IMR-90 (cell line): ENCODE results near the gene SLC6A14. TPM values are rescaled to one million over a fixed set of nuclear protein-coding genes. Genes with fewer than 3 reads are reported as not detected.

Experiments
- ATAC-seq: fragments of 200-7000 bp; cut with Tn5 transposase; 2 replicates; pipeline ENCODE4 v1.9.1; 2020; ENCODE audit warnings: low read depth, mild to moderate bottlenecking, moderate library complexity
- BruUV-seq: library from RNA; stranded (reverse); fragments of 400-500 nt; replicated peaks from 2 replicates; lab custom pipeline; 2021; lab: Mats Ljungman, UMichigan
- CTCF ChIA-PET: fragments of 300-600 bp; formaldehyde crosslinking; extraction: SDS; loops from one replicate; lab custom pipeline; 2021; ENCODE audit warnings: antibody characterized with exemption; lab: Yijun Ruan, JAX
- POLR2A ChIA-PET: fragments of 300-600 bp; sonication (Branson Sonifier 250); formaldehyde crosslinking; loops from one replicate; lab custom pipeline; 2022; ENCODE audit warnings: antibody characterized with exemption; ENCODE audit not compliant: unreplicated experiment; lab: Charles Lee
- DNase-seq: peaks from one replicate; pipeline ENCODE4 v3.0.0; 2013
- H2AFZ ChIP-seq: replicated peaks from 2 replicates; pipeline ENCODE3; 2013; ENCODE audit warnings: low read length, mild to moderate bottlenecking; ENCODE audit not compliant: poor library complexity
- H2AK5ac ChIP-seq: 2 replicates; pipeline ENCODE4 v1.6.1; 2013; ENCODE audit warnings: low read depth, low read length, inconsistent platforms
- H2AK9ac ChIP-seq: replicated peaks from 2 replicates; pipeline ENCODE3; 2013; ENCODE audit warnings: mild to moderate bottlenecking, low read depth, low read length, moderate library complexity; ENCODE audit not compliant: poor library complexity
- H2BK120ac ChIP-seq: 2 replicates; pipeline ENCODE4 v1.6.1; 2013; ENCODE audit warnings: low read depth, low read length, inconsistent platforms
- H2BK15ac ChIP-seq: 3 replicates; pipeline ENCODE4 v1.6.1; 2013; ENCODE audit warnings: low read depth, low read length, inconsistent platforms
- H2BK20ac ChIP-seq: 2 replicates; pipeline ENCODE4 v1.6.1; 2013; ENCODE audit warnings: low read depth, mild to moderate bottlenecking, inconsistent platforms, low read length, moderate library complexity
- H2BK5ac ChIP-seq: 2 replicates; pipeline ENCODE4 v1.6.1; 2013; ENCODE audit warnings: mild to moderate bottlenecking, low read depth, low read length, inconsistent platforms; ENCODE audit not compliant: poor library complexity, severe bottlenecking
- H3K14ac ChIP-seq: replicated peaks from 2 replicates; pipeline ENCODE4 v1.6.1; 2013; ENCODE audit warnings: low read depth, low read length, inconsistent platforms
- H3K18ac ChIP-seq: 2 replicates; pipeline ENCODE4 v1.6.1; 2013; ENCODE audit warnings: low read depth, low read length, control low read depth
- H3K23ac ChIP-seq: 2 replicates; pipeline ENCODE4 v1.6.1; 2013; ENCODE audit warnings: low read depth, low read length, inconsistent platforms
- H3K27ac ChIP-seq: 2 replicates; pipeline ENCODE4 v1.5.1; 2013; ENCODE audit warnings: mild to moderate bottlenecking, control low read depth, low read length; ENCODE audit not compliant: insufficient read depth
- H3K27me3 ChIP-seq: 2 replicates; pipeline ENCODE4 v1.6.1; 2013; ENCODE audit warnings: low read length; ENCODE audit not compliant: control insufficient read depth, insufficient read depth
- H3K36me3 ChIP-seq: 2 replicates; pipeline ENCODE4 v1.6.1; 2013; ENCODE audit warnings: low read length, mixed read lengths; ENCODE audit not compliant: control insufficient read depth, insufficient read depth
- H3K4ac ChIP-seq: 2 replicates; pipeline ENCODE4 v1.6.1; 2013; ENCODE audit warnings: low read depth, low read length, inconsistent platforms
- H3K4me1 ChIP-seq: 2 replicates; pipeline ENCODE4 v1.6.1; 2013; ENCODE audit warnings: low read length, mixed read lengths; ENCODE audit not compliant: control insufficient read depth, insufficient read depth
- H3K4me2 ChIP-seq: 2 replicates; pipeline ENCODE4 v1.6.1; 2013; ENCODE audit warnings: low read depth, mild to moderate bottlenecking, control low read depth, low read length, moderate library complexity
- H3K4me3 ChIP-seq: 2 replicates; pipeline ENCODE4 v1.5.1; 2013; ENCODE audit warnings: low read depth, mild to moderate bottlenecking, control low read depth, low read length, moderate library complexity; ENCODE audit not compliant: insufficient read depth
- H3K56ac ChIP-seq: 2 replicates; pipeline ENCODE4 v1.6.1; 2013; ENCODE audit warnings: low read length, inconsistent platforms; ENCODE audit not compliant: insufficient read depth; ENCODE audit errors: extremely low read depth
- H3K79me1 ChIP-seq, 2 experiments: 2 replicates each; pipeline ENCODE4 v1.6.1; 2013; ENCODE audit warnings: low read length in 2 of 2, inconsistent platforms in 1 of 2, low read depth in 1 of 2
- H3K9ac ChIP-seq: 2 replicates; pipeline ENCODE4 v1.6.1; 2013; ENCODE audit warnings: low read depth, low read length, control low read depth
- H3K9me1 ChIP-seq: 2 replicates; pipeline ENCODE4 v1.6.1; 2013; ENCODE audit warnings: low read length, inconsistent platforms; ENCODE audit not compliant: insufficient read depth
- H3K9me3 ChIP-seq: 2 replicates; pipeline ENCODE4 v1.6.1; 2013; ENCODE audit warnings: low read length; ENCODE audit not compliant: control insufficient read depth, insufficient read depth
- H4K20me1 ChIP-seq: 2 replicates; pipeline ENCODE4 v1.6.1; 2013; ENCODE audit warnings: low read length, inconsistent platforms; ENCODE audit not compliant: insufficient read depth
- H4K5ac ChIP-seq: 2 replicates; pipeline ENCODE4 v1.6.1; 2013; ENCODE audit warnings: mild to moderate bottlenecking, low read depth, low read length, control low read depth
- H4K8ac ChIP-seq, 2 experiments: 2 replicates each; pipeline ENCODE4 v1.6.1; 2013; ENCODE audit warnings: low read depth in 2 of 2, low read length in 2 of 2, control low read depth in 1 of 2, inconsistent platforms in 1 of 2
- H4K91ac ChIP-seq: 2 replicates; pipeline ENCODE4 v1.6.1; 2013; ENCODE audit warnings: low read depth, low read length, inconsistent platforms; ENCODE audit not compliant: insufficient read depth
- BHLHE40 ChIP-seq: fragments of 150-350 bp; IDR thresholded peaks from 2 replicates; pipeline ENCODE4 v1.6.1; 2016; ENCODE audit warnings: mild to moderate bottlenecking, low read depth, low read length
- CEBPB ChIP-seq: IDR thresholded peaks from 2 replicates; pipeline ENCODE4 v1.6.1; 2012; ENCODE audit warnings: low read depth, low read length, improper control_type of control experiment
- CHD1 ChIP-seq: IDR thresholded peaks from 2 replicates; pipeline ENCODE4 v1.6.1; 2012; ENCODE audit warnings: low read depth, low read length, improper control_type of control experiment
- FOS ChIP-seq: fragments of 150-350 bp; IDR thresholded peaks from 2 replicates; pipeline ENCODE4 v1.6.1; 2016; ENCODE audit warnings: low read depth, low read length
- MAFK ChIP-seq: IDR thresholded peaks from 2 replicates; pipeline ENCODE4 v1.6.1; 2012; ENCODE audit warnings: low read depth, low read length, improper control_type of control experiment
- MAZ ChIP-seq: IDR thresholded peaks from 2 replicates; pipeline ENCODE4 v1.6.1; 2012; ENCODE audit warnings: low read depth, mild to moderate bottlenecking, low read length, improper control_type of control experiment, moderate library complexity, borderline replicate concordance
- MXI1 ChIP-seq: IDR thresholded peaks from 2 replicates; pipeline ENCODE4 v1.6.1; 2012; ENCODE audit warnings: low read depth, mild to moderate bottlenecking, low read length, moderate library complexity, borderline replicate concordance
- NFE2L2 ChIP-seq: fragments of 150-350 bp; IDR thresholded peaks from 2 replicates; pipeline ENCODE4 v1.6.1; 2016; ENCODE audit warnings: low read depth, mild to moderate bottlenecking, low read length
- POLR2A ChIP-seq: IDR thresholded peaks from 2 replicates; pipeline ENCODE4 v1.6.1; 2012; ENCODE audit warnings: mild to moderate bottlenecking, low read depth, low read length
- RAD21 ChIP-seq: IDR thresholded peaks from 2 replicates; pipeline ENCODE4 v1.6.1; 2012; ENCODE audit warnings: low read length, improper control_type of control experiment
- RCOR1 ChIP-seq: IDR thresholded peaks from 2 replicates; pipeline ENCODE4 v1.6.1; 2012; ENCODE audit warnings: mild to moderate bottlenecking, low read length, improper control_type of control experiment; ENCODE audit not compliant: insufficient replicate concordance
- RFX5 ChIP-seq: IDR thresholded peaks from 2 replicates; pipeline ENCODE4 v1.8.0; 2012; ENCODE audit warnings: low read depth, mild to moderate bottlenecking, low read length, moderate library complexity
- SMC3 ChIP-seq: fragments of 150-350 bp; IDR thresholded peaks from 2 replicates; pipeline ENCODE4 v1.6.1; 2016; ENCODE audit warnings: low read depth, mild to moderate bottlenecking, antibody characterized with exemption, low read length, moderate library complexity
- WGBS, 2 experiments: methylation state at CpG; one replicate each; pipeline versions ENCODE4 v1.1.5 to v1.1.7; 2013; ENCODE audit warnings: missing lambda C conversion rate in 2 of 2; ENCODE audit not compliant: insufficient read length in 1 of 2; ENCODE audit errors: extremely low coverage in 2 of 2; 5-methylcytosine and 5-hydroxymethylcytosine counted together
- dilution Hi-C: fragments of 300-500 bp; cut with HindIII; formaldehyde crosslinking; loops from one replicate; pipeline ENCODE4 v1.14.3; 2018; ENCODE audit warnings: low sequenced_read_pairs; ENCODE audit not compliant: unreplicated experiment
- in situ Hi-C: fragments of 300-500 bp; cut with MboI; formaldehyde crosslinking; loops from 3 replicates; pipeline ENCODE4 v1.14.3; 2019; ENCODE audit warnings: low sequenced_read_pairs, inconsistent platforms, mixed read lengths
- intact Hi-C: fragments of 100-400 bp; cut with micrococcal nuclease; formaldehyde crosslinking; loops from 2 replicates; pipeline ENCODE4 v1.10.0; 2022
- polyA plus RNA-seq, 3 experiments: library from polyadenylated mRNA; depleted of rRNA; stranded (reverse); fragments of >200 nt; gene quantifications; 2 replicates each; pipeline ENCODE4 v1.2.3, GENCODE V29; 2012; ENCODE audit warnings: low replicate concordance in 1 of 3
- total RNA-seq: library from RNA; depleted of rRNA; stranded (reverse); fragments of >200 nt; gene quantifications from 2 replicates; pipeline ENCODE4 v1.2.3, GENCODE V29; 2012
- TF ChIP-seq, protein P1 (sequence below): fragments of 150-350 bp; IDR thresholded peaks from 2 replicates; pipeline ENCODE4 v1.6.1; 2016; ENCODE audit warnings: low read depth, mild to moderate bottlenecking, low read length, moderate library complexity, borderline replicate concordance
- TF ChIP-seq, protein P2 (sequence below): conservative IDR thresholded peaks from 2 replicates; pipeline ENCODE4 v1.5.1; 2012; ENCODE audit warnings: mild to moderate bottlenecking, low read depth, low read length, improper control_type of control experiment
- TF ChIP-seq, protein P3 (sequence below): fragments of 150-350 bp; IDR thresholded peaks from 2 replicates; pipeline ENCODE4 v1.6.1; 2017; ENCODE audit warnings: mild to moderate bottlenecking, antibody characterized with exemption, low read length, low read depth

SLC6A14 gene
- total and polyA plus RNA-seq, 2 of the 4 experiments (the other 2 are of a cell fraction) = not detected

DNA sequence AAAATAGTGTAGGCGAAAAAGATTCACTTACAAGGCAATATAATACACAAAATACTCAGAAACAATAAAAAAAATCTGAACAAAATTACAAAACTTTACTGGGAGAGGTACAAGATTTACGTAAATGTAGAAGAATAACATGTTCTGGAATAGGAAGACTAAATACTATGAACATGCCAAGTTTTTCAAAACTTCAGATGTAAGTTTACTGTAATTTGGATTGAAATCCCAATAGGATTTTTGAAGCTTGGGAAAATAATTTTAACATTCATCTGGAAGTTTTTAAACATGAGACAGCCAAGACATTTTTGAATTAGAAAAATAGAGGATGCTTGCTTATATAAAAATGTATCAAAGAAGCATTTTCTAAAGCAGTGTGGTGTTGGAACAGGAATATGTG lies 56.9 kb downstream of the SLC6A14 start:
- DNase-seq = no peak
- Histone ChIP-seq H4K91ac (no peak overlapping the region), H3K56ac (no peak overlapping the region), H2AFZ (no peak overlapping the region), H2AK5ac (no peak overlapping the region), H3K4me1 (no peaks in the 10 kb centered on the region), H4K20me1 (no peaks in the 10 kb centered on the region), H3K27me3 (no peaks in the 10 kb centered on the region), H3K9me3 (no peaks in the 10 kb centered on the region), H3K18ac (no peak overlapping the region), H4K8ac (no peak overlapping the region), H3K14ac (no peak overlapping the region), H3K9me1 (no peaks in the 10 kb centered on the region), H2BK20ac (no peak overlapping the region), H2BK5ac (no peak overlapping the region), H3K27ac (no peak overlapping the region), H3K9ac (no peak overlapping the region), H3K4me2 (no peak overlapping the region), H3K4me3 (no peak overlapping the region), H3K4ac (no peak overlapping the region), H2BK15ac (no peak overlapping the region), H4K5ac (no peak overlapping the region), H3K23ac (no peak overlapping the region), H3K79me1 (no peaks in the 10 kb centered on the region), H2AK9ac (no peak overlapping the region), H2BK120ac (no peak overlapping the region), H3K36me3 (no peaks in the 10 kb centered on the region)
- no CpG with 5 or more reads among the region's 2 CpGs for WGBS, 2 experiments
- no peak for ATAC-seq
- ChIA-PET CTCF (no interaction called here), POLR2A (no interaction called here)
- TF ChIP-seq FOS = no peak
- no peak for TF ChIP-seq SMC3
- no peak for TF ChIP-seq CEBPB
- TF ChIP-seq, protein P1, sequence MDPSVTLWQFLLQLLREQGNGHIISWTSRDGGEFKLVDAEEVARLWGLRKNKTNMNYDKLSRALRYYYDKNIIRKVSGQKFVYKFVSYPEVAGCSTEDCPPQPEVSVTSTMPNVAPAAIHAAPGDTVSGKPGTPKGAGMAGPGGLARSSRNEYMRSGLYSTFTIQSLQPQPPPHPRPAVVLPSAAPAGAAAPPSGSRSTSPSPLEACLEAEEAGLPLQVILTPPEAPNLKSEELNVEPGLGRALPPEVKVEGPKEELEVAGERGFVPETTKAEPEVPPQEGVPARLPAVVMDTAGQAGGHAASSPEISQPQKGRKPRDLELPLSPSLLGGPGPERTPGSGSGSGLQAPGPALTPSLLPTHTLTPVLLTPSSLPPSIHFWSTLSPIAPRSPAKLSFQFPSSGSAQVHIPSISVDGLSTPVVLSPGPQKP = no peak
- TF ChIP-seq, protein P2, sequence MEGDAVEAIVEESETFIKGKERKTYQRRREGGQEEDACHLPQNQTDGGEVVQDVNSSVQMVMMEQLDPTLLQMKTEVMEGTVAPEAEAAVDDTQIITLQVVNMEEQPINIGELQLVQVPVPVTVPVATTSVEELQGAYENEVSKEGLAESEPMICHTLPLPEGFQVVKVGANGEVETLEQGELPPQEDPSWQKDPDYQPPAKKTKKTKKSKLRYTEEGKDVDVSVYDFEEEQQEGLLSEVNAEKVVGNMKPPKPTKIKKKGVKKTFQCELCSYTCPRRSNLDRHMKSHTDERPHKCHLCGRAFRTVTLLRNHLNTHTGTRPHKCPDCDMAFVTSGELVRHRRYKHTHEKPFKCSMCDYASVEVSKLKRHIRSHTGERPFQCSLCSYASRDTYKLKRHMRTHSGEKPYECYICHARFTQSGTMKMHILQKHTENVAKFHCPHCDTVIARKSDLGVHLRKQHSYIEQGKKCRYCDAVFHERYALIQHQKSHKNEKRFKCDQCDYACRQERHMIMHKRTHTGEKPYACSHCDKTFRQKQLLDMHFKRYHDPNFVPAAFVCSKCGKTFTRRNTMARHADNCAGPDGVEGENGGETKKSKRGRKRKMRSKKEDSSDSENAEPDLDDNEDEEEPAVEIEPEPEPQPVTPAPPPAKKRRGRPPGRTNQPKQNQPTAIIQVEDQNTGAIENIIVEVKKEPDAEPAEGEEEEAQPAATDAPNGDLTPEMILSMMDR = no peak
- TF ChIP-seq POLR2A = no peak
- no peak for TF ChIP-seq BHLHE40
- TF ChIP-seq, protein P3, sequence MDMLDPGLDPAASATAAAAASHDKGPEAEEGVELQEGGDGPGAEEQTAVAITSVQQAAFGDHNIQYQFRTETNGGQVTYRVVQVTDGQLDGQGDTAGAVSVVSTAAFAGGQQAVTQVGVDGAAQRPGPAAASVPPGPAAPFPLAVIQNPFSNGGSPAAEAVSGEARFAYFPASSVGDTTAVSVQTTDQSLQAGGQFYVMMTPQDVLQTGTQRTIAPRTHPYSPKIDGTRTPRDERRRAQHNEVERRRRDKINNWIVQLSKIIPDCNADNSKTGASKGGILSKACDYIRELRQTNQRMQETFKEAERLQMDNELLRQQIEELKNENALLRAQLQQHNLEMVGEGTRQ = no peak
- TF ChIP-seq RAD21 = no peak
- TF ChIP-seq MAFK = no peak
- no peak for TF ChIP-seq RCOR1
- TF ChIP-seq MXI1 = no peak
- no peak for TF ChIP-seq RFX5
- TF ChIP-seq NFE2L2 = no peak
- no peak for TF ChIP-seq MAZ
- TF ChIP-seq CHD1 = no peak
- in situ Hi-C loops (no loop called here), intact Hi-C loops (loop anchor here (5.0 kb wide), 1 partner anchor 1249 kb away; no protein-coding TSS in a partner anchor), dilution Hi-C loops (no loop called here)
- BruUV-seq = no TSS peak
